Suppressor macrophage (primary cell): Measurements from ENCODE around the gene PLEKHG7.
"Not testable (repeated sequence)": the region's sequence is repeated elsewhere in the genome, so short reads cannot be mapped to it uniquely, and the experiment has no call there.

Experiments used
- DNase-seq, 4 experiments: peaks; one replicate each; pipeline ENCODE4 v3.0.0-alpha.2; 2020 to 2022

Gene PLEKHG7

DNA sequence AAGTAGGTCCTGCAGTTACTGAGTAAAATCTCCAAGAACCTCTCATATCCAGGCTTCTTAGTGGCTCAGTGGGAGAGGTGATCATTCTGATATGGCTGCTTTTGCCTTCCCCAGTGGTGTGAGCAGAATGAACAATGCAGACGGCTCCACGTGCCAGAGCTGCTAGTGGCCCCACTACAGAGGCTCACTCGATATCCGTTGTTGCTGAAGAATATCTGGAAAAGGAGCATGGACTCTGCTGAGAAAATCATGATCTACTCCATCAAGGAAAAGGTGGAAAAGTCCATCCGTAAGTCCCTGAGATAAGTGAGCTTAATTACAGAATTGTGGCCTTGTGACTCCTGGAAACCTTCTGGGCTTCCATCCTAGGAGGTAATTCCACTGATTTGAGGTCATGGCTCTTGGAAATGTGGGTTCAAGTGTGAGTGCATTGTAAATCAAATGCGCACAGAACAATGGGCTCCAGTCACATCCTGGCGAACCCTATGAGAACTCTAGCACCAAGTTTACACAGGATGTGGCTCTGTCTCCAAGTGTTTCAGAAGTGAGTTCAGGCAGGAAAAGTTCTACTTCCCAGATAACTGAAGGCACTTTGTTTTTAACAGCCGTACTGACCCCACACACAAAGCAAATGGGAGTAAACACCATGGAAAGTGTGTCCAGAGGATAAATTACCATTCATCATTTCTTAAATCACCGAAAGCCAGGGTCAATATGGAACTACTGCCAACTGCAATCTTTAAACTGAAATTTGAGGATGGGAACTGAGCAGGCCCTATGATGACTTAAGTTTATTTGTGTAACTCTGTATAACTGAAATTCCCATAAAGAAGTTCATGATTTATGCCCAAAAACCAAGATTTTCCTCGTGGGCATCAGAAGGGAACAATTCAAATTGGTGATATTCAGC lies 51.4 kb downstream of the PLEKHG7 start:
- no peak for DNase-seq

DNA sequence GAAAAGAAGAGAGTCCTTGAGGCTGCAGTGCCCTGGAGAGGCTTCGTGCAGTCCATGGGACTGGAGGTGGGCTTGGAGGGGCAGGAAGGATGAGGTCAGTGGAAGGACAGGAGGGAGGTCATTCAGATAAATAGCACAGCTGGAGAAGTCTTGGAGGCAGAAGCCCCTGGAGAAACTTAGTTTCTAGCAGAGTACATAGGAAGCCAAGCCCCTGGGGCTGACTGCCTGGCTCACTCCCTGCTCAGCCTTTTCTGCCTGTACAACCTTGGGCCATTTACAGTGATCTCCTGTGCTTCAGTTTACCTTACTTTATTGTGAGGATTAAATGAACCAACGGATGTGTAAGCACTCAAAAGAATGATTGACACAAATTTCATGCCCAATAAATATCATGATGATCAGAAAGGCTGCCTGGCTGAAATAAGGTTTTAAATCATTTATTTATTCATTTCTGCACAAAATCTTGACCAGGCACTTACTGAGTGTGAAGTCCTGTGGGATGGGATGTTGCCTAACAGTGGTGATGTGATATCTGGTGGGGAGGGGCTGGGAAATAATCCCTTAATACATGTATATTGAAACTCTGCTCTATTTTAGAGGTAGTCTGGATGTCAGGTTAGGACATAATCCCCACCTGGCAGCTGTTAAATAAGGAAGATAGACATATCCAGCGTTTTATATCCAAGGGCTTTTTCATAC lies 54.3 kb downstream of the PLEKHG7 start:
- no peak for DNase-seq

DNA sequence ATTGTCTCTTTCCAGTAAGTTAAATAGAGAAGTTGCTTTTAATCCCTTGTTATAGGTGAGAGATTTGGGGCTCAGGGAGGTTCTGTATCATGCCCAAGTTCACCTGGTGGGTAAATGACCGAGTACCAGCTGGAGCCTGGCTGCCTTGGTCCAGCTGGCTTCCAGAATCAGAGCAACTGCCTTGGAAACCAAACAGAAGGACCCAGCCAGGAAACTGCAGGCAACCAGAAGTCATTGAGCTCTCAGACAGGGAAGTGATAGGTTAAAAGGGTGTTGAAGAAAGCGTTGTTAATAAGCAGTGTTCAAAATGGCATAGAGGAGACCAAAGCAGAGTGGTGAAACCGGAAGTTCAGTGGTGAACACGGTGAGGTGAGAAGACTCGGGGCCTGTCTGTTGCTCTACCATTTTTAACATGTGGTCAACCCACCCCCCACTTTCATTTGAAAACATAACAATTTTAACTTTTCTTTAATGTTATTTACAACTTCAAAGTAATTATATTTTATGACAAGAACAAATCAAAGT lies 54.9 kb downstream of the PLEKHG7 start:
- DNase-seq, result no peak

DNA sequence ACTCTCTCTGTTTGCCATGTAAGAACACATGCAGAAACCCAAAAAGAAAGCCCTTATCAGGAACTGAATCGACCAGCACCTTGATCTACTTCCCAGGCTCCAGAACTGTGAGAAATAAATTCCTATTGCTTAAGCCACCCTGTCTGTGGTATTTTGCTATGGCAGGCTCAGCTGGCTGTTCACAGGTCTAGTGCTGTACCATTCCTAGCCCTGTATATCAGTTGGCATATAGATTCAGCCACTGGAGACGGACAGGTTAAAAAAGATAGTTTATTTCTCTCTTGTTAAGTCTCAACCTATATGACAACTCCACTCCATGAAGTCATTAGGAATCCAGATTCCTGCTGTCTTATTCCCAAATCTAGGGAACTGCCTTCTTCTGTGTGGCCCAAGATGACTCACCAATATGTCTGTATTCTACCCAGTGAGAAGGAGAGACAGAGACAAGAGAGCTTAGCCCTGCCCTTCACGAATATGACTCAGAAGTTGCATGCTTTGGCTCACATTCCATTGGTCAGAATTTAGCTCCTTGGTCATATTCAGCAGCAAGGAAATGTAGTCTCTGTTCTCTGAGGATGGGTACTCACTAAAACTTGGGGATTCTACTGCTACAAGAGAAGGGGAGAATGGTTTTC lies 57.0 kb downstream of the PLEKHG7 start:
- DNase-seq, result peak in 1 of 4 experiments; percentile 19

DNA sequence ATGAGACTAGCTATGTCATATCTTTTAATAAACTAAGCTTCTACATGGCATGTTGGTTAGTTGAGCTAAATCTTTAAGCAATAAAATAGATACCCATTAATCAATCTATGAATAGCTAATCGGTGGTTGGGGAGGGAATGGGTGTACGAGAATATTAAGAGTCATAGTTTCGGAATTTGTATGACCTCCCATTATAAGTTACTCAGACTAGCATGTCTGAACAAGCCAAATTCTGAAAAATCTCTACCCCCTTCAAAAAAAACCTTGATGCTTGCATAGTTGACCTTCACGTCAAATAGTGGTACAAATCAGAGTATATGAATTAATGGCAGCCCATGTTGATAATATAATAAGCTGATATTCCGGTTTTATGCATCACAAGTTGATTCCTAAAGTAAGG lies 60.0 kb downstream of the PLEKHG7 start:
- no peak for DNase-seq

DNA sequence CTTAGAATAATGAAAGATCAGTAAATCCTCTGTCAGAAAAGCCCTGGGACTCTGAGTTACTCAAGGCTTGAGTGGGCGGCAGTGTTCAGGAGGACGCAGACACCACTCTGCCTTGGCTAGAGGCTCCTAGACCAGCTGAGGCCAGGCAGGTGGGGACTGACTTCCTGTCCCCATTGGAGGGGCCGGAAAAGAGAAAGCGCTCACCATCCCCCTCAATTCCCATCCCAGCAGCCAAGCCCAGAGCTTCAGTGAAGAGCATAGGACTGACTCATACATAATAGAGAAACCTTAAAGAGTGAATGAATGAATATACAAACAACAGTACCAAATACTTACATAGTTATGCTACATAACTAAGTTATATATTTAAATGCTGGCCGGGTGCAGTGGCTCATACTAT lies 62.0 kb downstream of the PLEKHG7 start:
- DNase-seq, result peak in 1 of 4 experiments; percentile 14

DNA sequence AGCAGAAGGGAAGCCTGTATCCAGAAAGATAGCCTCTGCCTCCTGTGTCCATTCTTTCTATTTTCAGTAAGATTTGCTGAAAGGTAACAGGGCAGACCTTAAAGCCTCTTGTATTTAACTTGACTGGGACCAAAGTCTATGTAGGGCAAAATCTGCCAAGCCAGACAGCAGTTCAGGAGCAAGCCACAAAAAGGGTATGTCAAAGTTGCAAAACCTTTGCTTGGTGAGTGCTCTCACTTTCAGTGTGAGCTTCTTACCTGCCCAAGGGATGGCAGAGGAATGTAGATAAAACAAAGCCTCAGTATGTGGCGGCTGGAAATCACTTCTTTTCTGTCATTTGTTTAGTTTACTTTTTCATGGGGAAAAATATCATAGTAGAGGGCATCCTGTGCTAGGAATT lies 63.1 kb downstream of the PLEKHG7 start:
- no peak for DNase-seq

DNA sequence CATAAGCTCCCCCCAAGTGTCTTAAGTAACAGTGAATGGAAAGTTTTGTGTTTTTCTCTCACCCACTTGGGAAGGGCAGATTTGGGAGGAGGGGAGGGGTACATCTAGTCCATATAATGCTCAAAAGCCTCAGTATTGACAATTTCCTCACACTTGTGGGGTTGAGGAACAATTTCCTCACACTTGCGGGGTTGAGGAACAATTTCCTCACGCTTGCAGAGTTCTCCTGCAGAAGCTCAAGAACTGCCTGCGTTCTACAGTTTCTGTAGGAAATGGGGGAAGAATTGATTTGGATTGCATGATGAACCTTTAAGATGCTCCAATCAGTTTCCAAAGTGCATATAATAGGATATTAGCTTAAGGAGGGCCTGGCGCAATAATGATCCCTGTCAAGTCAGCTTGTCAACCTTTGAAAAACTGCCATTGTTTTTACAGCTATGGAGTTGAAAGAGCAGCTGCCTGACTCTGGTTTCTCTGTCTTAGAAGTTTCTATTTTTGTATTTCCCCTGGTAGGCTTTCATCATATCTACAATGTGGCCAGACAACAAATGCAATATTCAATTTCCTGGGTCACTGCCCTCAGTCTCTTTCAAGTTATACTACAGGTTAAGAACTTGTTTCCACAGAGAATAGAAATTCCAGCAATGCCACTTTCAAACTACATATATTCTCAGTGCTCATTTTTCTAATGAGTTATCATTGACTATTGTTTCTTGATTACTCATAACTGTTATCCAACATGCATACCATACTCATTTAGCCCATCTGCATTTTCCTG lies 66.5 kb downstream of the PLEKHG7 start:
- DNase-seq, result peak; percentile 39 to 57 (median 52)

DNA sequence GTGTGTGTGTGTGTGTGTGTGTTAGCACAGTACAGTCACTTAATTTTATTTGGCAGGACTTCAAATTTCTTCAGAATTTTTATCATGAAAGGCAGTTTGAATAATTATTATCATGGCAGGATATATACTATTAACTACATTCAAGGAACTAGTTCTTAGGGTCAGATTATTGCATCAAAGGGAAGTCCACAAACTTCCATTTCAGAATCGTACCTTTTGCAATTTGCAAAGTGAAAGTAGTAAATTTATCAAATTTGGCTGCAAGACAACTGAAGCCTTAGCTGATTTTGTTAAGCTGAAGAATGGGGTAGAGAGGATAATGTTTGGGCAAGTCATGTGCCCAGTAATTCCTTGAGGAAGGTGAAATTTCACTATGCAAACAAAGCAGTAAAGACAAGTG lies 68.2 kb downstream of the PLEKHG7 start:
- DNase-seq, result peak in 2 of 4 experiments; percentile 42 to 48

DNA sequence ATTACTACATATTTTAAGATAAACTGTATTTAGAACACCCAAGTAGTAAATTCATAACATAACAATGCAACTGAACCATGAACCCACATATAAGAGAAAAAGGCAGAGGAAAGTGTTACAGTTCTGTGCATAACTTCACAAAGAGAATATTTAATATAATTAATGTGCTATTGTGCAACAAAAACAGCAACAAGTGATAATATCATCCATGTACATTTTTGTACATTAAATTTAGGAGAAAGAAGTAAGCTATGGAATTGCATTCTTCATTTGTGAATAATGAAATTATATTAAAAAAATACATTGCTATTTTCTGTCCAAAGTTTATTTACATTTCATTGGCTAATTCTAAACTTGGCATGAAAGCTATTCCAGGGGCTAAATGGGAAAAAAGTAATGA lies 72.6 kb downstream of the PLEKHG7 start:
- DNase-seq, result no peak

DNA sequence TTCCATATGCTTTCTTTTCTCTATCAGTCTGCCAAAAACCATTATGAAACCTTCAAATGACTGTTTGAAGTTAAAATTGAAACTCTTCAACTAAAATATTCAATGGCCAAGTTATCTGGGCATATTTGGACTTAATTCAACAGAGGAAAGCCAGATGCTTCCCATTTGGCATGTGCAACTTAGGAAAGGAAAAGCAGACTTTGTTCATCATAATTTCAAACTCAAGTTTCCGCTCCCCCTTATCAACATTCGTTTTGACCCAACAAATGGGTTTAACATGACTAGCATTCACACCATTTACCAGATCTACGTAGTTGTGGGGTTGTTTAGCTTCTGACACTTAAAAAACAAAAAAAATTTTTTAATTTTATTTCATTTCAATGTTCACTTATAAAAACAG lies 75.7 kb downstream of the PLEKHG7 start:
- no peak for DNase-seq

DNA sequence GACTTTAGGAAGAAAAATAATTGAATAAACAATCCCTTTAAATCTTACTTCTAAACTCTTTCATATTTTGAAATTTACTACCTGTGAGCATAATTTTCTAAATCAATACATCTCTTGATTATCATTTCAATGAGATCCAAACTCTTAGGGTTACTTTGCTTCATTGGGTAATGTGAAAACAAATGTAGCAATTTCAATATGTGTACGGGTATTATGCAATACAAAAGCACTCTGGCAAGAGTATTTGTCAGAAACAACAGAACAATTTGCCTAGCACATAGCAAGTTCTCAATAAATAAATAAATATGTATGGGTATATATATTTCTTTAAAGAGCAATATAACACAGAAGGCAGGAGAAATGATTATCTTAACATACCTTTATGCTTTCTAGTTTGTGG lies 77.1 kb downstream of the PLEKHG7 start:
- DNase-seq, result peak in 2 of 4 experiments; percentile 9 to 34

DNA sequence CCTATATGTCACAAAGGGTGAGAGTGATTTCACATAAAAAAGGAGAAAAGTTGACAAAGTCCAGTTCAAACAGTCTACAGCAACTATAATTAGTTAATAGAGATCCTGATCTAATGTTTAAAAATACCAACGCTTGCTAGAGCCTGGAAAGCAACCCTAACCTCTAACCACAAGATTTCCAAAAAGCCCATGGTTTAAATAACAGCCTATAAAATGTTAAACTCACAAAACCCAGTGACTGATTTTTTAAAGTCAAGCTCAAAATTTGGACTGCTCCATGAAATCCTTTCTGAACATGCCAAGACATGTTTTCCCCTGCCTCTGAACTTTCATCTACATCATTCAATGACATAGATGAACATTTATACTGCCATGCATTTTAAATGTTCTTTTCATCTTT lies 81.6 kb downstream of the PLEKHG7 start:
- no peak for DNase-seq

DNA sequence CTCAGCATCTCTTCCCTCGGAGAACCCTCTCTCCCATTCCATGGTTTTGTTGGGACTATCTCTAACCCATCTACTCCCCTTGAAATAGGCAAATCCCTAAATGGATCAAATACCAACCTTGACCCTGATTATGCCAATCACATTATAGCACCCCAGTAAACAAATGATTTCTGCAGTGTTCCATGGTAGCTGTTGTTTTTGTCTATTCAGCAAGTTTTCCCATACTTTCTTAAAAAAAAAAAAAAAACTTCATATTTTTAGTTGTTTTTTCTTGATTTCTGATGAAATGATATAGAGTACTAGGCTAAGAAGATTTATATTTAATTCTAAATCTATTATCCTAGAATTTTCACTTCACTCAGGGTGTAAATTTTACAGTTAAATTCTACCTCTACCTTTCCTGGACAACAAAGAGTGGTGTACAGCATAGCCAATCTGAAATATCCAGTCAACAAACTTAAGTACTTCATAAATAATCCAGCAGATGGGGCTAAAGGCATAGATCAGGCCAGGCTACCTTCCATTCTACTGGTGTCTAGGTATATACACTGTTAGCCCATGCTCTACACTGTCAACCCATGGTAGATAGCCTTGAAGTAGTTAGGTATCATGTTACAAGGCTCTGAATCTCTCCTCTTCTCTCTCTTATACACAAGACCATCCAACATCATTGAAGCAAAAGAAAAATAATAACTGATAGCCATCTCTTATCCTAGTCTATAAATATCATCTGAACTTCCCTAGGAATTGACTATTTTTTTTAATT lies 82.2 kb downstream of the PLEKHG7 start:
- peak; percentile 24 to 62 (median 46) for DNase-seq

DNA sequence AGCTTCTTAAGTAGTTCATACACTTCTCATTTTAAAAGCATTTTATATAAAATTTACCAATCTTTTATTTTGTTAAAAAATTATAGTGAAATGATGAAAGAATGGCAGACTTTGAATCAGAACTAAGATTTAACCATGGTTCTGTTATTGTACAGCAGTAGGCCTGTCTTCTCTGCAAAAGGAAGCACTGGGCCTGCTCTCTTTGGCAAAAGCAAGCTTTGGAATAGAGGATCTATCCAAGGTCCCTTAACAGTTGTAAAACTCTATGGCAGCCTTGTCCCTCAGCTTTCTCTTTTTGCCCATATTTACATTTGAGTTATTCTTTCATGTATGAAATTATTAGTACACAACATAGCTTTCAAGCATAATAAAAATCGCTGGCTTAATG lies 82.8 kb downstream of the PLEKHG7 start:
- no peak for DNase-seq

DNA sequence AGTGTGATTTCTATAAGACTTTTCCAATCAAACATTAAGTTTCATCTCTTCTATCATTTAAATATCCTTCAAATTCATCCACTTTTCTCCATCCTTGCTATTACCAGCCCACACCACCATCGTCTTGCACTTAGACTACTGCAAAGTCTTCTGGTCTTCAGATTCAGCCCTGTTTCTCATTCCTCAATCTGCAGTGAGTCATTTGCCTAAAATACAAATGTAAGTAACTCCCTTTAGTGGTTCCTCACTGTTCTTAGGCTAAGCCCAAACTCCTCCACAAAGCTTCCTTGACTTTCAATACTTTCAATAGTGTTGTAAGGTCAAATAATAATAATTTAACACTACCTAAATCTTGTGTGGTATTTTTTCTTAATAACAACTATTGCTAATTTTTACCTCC lies 83.3 kb downstream of the PLEKHG7 start:
- peak; percentile 22 to 62 (median 41) for DNase-seq

DNA sequence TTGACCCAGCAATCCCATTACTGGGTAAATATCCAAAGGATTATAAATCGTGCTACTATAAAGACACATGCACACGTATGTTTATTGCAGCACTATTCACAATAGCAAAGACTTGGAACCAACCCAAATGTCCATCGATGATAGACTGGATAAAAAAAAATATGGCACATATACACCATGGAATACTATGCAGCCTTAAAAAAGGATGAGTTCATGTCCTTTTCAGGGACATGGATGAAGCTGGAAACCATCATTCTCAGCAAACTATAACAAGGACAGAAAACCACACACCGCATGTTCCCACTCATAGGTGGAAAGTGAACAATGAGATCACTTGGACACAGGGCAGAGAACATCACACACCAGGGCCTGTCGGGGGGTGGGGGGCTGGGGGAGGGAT lies 91.6 kb downstream of the PLEKHG7 start:
- DNase-seq, result not testable (repeated sequence)

DNA sequence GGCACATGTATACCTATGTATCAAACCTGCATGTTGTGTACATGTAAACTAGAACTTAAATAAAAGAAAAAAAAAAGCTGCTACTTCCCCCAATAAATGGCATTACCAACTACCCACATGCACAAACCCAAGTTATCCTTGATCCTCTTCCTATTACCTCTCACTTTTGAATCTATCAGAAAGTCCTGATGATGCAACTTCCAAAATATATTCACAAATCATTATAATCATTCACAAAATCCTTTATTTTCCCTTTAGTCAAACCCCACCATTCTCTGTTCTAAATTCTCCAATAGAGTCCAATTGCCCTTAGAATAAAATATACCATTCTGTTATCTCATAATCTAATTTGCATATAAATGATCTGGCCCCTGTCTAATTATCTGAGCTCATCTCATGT lies 92.0 kb downstream of the PLEKHG7 start:
- no peak for DNase-seq

DNA sequence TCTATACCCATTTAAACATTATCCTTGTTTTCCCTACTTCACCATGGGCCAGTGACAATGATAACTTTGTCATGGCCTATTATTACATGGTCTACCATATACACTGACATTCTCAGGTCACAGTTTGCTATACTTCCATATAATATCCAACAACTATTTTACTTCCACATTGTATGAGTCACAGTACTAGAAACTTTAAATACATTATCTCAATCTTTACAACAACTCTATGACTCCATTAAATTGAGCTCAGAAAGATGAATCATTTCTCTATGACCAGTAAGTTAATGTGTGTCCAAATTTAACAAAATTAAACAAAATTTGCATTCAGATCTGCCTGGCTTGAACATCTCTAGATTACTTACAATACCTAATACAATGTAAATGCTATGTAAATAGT lies 93.9 kb downstream of the PLEKHG7 start:
- peak in 2 of 4 experiments; percentile 7 to 8 for DNase-seq

DNA sequence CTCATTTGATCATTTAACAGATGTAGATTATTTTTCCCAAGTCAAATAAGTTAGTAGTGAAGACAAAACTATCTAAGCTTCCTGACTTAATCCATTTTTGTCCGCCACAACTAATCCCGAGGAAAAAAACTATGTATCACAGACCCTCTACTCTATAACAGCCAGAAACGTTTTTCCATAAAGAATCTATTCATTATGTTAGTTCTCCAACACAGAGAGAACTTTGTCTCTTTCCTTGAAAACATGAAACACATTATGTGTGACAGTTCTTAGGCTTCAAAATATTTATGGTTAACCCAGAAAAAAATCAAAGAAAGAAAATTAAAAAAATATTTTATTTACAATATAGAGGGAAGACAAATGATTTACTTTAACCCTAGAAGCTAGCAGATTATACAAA lies 100.1 kb downstream of the PLEKHG7 start:
- DNase-seq, result no peak

DNA sequence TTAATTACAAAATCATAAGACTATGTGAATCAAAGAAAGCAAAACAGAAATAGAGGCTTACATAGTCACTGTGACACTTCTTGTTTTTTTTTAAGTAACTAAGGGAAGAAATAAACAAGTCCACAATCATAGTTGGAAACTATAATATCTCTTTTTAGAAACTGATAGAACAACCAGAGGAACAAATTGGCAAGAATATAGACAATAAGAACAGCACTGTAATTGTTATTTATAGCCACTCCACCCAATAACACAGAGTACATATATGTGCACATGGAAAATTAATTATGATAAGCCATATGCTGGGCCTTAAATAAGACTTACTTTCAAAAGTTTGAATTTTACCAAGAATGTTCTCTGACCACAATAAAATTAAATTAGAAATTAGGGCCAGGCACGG lies 101.1 kb downstream of the PLEKHG7 start:
- DNase-seq, result no peak

DNA sequence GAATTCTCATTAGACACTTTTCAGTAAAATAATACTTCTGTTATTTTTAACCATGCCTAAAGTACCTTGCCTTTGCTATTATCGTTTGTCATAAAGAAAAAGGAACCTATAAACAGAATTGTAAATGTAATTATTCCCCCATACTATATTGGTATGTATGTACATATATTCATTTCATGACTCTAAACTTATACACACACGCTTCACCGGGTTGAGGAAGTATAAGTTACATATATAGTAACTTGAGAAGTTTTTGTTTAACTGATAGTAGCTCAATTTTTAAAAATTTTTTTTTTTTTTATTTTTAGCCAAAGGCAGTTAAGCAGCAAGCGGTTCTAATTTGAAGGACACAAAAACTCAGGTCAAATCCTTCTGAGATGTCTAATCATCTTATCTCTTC lies 107.6 kb downstream of the PLEKHG7 start:
- DNase-seq, result no peak
